Hepatocyte (in vitro differentiated cells): ENCODE results near the gene GK.
"Not testable (repeated sequence)": the region's sequence is repeated elsewhere in the genome, so short reads cannot be mapped to it uniquely, and the experiment has no call there.

Source experiments
- CTCF ChIP-seq: fragments of 200-600 bp; sonication (generic); IDR thresholded peaks from 2 replicates; pipeline ENCODE4 v1.5.1; 2016; ENCODE audit warnings: antibody characterized with exemption, mild to moderate bottlenecking; ENCODE audit not compliant: poor library complexity
- EZH2phosphoT487 ChIP-seq: fragments of 200-600 bp; sonication (generic); IDR thresholded peaks from one replicate; pipeline ENCODE4 v1.6.1; 2018; ENCODE audit warnings: antibody characterized with exemption, mild to moderate bottlenecking, low read depth, moderate library complexity; ENCODE audit not compliant: unreplicated experiment, severe bottlenecking

DNA sequence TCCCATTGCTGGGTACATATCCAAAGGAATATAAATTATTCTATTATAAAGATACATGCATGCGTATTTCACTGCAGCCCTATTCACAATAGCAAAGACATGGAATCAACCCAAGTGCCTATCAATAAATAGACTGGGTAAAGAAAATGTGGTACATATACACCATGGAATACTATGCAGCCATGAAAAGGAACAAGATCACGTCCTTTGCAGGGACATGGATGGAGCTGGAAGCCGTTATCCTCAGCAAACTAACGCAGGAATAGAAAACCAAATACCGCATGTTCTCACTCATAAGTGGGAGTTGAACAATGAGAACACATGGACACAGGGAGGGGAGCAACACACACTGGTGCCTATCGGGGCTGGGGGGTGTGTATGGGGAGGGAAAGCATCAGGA, 19.2 kb upstream of the GK start:
- not testable (repeated sequence) for TF ChIP-seq CTCF, EZH2phosphoT487
